HG03045 (cell line): ENCODE measurements around the gene RPRML.
"Not testable (repeated sequence)": the region's sequence is repeated elsewhere in the genome, so short reads cannot be mapped to it uniquely, and the experiment has no call there.

Source experiments
- ATAC-seq: cut with Tn5 transposase; IDR thresholded peaks from one replicate; pipeline ENCODE4 v1.9.1; 2021; ENCODE audit warnings: mild to moderate bottlenecking, moderate library complexity; ENCODE audit not compliant: unreplicated experiment

RPRML gene

DNA sequence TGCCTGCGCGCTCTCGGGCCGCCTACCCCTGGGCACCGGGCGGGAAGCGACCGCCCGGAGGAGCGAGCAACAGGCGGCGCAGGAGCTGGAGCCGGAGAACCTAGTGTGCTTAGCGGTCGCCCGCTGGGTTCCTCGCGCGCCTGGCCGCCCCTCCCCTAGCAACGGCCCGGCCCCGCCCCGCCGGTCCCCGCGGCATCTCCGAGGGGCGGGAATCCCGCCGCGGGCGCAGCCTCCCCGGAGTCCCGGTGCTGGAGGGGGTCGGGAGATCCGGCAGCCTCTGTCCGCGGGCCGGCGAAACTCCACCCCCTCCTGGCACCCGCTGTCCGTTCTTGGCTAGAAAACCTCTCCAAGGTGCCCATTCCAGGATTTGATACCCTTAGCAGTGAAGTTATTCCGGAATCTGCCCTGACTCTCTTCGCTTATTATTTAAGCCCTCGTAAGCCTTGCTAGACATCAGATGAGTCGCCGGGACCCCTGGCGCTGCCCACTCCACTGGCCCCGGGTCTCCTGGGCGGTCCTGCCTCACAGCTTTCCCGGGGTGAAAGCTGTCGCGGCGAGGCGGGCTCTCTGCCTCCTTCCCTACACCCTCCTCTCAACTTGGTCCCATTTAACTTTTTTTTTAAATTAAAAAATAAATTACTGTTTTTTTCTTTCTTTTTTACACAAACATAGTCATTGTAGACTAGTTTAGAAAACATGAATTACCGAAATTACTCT is at the start of gene RPRML:
TSS of gene RPRML (minus strand) at position 107 of the 717 bp plus-strand sequence. CDS start 246 bp downstream, outside the sequence.
- ATAC-seq, result no peak

DNA sequence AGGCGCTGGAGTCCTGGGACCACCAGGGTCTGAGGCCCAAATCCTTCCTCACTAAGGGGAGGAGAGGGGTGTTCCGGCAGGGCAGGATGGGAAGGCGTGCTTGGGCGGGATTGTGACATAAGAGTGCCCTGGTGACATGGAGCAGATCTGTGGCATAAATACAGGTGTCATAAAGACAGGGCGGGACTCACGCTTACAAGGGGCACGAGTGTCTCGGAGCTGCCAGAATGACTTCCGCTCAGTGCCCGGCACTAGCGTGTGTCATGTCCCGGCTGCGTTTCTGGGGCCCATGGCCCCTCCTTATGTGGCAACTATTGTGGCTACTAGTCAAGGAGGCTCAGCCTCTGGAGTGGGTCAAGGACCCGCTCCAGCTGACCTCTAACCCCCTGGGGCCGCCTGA is 37.9 kb upstream of the RPRML start:
- ATAC-seq, result not testable (repeated sequence)

DNA sequence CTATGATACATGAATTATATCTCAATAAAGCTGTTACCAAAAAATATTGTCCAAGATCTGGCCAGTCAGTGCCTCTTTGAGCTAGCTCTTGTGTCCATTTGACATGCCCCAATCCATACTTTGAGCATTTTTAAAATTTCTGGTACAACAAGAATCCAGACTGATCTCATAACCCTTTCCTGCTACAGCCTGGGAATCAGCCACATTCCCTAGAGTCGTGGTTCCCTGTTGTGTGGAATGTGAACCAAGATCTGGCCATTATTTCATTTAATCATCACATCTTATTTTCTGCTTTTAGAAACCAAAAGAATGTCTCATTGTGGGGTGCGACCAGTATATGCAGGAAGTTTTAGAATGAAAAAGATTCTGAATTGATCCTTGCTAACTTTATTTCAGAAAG is 34.3 kb upstream of the RPRML start:
- ATAC-seq, result no peak

DNA sequence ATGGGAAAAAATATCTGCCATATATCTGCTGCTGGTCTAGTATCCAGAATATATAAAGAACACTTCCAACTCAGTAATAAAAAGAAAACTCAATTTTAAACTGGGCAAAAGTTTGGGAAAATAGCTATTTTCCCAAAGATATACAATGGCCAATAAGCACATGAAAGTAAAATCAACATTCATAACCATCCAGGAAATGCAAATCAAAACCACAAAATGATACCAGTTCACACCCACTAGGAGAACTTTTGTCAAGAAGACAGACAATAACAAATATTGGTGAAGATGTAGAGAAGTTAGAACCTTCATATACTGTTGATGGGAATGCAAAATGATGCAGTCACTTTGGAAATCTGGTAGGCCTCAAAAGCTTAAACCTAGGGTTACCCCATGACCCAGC is 33.4 kb upstream of the RPRML start:
- ATAC-seq, result no peak

DNA sequence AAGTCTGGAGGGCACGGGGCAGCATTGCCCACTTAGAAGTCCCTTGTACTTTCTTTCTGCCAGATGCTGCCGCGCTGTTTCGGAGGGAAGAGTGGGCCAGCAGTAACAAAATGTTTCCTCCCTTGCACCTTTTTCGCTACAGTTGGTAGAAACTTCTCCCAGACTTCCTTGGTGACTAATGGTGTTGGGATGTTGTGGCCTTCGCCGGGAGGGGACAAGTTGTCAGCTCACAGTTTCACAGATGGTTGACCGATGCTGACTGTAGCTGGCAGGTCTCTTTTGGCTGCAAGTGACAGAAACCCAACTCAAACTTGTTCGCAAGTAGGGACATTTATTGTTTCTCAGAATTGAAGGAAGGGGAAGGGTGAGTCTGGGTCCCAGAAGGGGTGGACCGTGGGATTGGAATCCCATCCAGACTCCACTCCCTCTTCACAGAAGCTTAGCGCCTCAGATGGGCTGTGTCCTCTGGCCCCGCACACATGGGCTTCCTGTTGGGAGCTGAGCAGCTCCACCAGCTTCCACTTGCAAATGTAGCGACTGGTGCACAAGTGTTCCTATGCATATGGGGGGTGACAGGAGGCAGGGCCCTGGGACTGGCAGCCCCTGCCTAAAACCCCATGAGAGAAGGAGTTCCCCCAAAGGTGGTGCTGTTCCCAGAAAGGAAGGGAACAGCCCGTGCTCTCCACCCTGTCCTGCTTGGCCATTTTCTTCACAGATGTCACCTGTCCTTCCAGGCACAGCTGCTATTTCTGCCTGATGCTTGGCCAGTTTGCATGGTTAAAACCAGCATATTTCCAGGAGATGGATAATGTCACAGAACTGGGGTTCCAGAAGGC is 30.9 kb upstream of the RPRML start:
- ATAC-seq, result no peak

DNA sequence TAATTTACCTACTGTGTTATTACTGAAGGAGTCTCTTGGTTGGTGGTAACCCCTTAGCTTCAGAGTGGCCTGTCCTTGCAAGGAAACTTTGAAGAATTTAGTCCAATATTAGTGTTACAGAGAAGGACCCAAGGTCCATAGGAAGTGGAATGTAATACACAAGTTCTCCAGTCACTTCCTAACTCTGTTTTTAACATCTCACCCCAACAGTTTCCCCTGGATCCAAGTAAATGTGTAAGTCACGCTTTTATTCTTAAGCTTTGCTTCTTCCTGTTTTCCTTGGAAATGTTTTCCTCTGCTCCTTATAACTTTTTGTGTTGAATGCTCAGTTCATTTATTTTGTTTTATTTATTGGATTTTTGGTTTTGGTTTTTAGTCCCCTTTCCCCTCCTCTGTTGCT is 25.9 kb upstream of the RPRML start:
- ATAC-seq, result no peak

DNA sequence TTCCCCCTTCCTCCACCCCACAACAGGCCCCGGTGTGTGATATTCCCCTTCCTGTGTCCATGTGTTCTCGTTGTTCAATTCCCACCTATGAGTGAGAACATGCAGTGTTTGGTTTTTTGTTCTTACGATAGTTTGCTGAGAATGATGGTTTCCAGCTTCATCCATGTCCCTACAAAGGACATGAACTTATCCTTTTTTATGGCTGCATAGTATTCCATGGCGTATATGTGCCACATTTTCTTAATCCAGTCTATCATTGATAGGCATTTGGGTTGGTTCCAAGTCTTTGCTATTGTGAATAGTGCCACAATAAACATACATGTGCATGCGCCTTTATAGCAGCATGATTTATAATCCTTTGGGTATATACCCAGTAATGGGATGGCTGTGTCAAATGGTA is 24.8 kb upstream of the RPRML start:
- not testable (repeated sequence) for ATAC-seq

DNA sequence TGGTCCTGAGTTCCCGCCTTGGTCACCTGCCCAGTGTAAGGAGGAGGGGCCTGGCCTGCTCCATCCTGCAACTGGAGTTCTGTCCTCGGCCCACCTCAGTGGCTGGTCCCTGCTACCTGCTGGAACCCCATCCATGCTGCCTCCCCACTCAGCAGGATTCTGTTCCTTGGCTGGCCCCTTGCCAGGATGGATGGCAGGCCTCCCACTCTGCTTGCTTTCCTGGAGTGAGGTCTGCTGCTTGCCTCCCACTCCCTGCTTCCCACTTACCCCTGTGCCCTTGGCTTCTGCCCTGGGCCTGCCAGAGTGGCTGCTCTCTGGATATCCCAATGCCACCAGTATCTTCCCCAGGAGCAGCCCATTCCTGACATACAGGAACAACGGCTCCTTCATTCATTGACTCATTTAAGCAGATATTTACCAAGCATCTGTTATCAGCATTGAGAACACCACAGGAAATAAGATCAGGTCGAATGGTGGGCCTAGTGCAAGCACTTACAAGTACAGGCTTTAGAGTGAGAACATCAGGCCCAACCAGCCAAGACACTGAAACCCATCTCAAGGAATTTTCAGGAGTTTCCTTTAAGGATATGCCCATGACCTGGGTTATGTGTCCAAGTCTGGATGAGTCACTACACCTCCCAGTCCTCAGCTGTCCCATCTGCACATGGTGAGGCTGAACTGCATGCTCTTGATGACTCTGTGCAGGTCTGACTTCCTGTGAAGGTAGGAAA is 17.0 kb upstream of the RPRML start:
- no peak for ATAC-seq

DNA sequence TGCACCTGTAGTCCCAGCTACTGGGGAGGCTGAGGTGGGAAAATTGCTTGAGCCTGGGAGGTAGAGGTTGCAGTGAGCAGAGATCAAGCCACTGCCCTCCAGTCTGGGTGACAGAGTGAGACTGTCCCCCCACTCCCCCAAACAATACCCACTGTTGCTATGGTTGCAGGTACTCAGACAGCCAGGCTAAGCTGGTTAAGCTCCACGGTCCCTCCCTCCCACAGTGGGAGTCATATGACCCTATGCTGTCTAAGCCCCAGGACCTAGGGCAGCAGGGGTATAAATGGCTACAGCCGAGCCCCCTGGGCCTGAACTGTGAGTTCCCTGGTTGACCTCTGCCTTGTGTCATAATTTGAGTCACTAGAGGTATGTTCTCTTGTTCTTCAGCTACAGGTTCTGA is 15.9 kb upstream of the RPRML start:
- no peak for ATAC-seq

DNA sequence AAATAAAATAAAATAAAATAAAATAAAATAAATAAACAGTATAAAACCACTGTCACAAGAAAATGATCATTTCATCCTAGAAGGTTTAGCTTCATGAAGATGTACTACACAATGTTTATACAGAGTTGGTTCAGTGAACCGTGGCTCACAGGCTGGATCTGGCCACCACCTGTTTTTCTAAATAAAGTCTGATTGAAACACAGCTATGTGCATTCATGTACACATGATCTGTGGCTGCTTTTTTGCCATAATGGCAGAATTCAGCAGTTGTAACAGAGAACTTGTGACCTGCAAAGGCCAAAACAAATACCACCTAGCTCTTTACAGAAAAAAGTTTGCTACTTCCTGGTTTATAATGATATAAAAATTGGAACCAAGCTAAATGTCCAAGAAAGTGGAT is 12.6 kb upstream of the RPRML start:
- ATAC-seq, result no peak

DNA sequence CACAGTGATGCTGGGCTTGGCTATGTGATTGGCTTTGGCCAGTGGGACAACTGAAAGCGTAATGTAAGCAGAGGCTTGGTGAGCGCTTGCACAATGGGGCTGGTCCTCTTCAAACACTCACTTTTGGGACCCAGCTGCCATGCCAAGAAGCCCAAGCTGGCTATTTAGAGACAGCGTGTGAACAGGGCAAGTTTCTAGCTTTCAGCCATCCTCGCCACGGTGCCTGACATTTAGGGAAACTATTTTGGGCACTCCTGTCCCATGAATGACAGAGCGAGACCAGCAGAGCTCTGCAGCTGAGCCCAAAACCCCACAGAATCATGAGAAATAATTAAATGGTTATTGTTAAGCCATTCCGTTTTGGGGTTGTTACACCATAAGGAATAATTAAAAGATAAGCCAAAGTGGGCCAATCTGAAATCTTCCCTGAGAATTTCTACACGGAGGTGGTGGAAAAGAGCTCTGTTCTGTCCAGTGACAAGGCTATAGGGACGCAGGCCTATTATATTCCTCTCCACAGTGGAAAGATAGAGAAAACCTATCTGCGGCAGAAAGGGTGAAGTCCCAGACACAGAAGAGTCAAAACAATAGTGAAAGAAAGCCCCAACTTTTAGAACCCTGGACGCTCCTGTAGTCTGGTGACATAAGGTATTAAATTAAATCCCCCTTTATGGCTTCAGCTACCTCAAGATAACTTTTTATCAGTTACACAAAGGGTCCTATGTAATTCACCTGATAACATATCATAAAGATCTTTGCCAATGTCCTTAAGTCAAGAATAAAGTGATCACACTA is 10.8 kb upstream of the RPRML start:
- no peak for ATAC-seq

DNA sequence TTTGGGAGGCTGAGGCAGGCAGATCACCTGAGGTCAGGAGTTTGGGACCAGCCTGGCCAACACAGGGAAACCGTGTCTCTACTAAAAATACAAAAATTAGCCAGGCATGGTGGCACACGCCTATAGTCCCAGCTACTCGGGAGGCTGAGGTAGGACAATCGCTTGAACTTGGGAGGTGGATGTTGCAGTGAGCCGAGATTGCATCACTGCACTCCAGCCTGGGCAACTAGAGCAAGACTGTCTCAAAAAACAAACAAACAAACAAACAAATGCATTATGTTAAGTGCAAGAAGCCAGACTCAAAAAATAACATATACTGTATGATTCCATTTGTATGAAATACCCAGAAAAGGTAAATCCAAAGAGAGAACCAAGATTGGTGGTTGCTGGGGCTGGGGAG is 8.9 kb upstream of the RPRML start:
- ATAC-seq, result not testable (repeated sequence)

DNA sequence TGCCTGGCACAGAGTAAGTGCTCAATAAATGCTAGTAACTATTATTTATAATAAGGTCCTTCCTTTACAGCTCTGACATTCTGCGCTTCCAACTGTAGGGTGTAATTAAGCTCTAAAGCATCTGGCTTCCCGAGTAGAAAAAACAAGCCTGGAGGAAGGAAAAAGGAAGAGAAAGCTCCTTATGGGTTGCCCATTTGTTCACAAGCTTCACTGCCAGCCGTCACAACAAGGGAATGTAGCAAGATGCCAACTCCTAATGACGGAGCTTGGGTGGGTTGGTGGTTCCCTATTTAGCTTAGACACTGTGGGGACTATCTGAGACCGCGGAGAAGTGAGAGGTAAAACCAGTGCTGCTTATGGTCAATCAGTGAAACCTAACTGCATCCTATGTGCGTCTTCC is 7.3 kb upstream of the RPRML start:
- ATAC-seq, result no peak

DNA sequence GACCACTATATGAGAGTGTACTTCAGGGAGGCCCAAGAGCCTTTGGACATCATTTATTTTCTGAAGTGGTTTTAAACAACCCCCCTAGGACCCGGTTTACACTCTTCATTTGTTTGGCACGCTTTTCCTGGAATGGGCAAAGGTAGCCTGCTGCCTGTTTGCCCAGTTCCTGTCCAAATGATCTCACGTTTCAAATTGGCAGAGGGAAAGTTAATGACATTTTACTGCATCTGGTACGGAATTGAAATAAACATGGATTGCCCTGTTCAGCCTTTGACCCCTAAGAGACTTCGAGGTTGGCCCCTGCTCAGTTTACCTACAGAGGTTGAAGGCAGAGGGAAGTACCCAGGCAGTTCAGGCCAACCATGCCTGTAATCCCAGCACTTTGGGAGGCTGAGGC is 5.8 kb upstream of the RPRML start:
- no peak for ATAC-seq

DNA sequence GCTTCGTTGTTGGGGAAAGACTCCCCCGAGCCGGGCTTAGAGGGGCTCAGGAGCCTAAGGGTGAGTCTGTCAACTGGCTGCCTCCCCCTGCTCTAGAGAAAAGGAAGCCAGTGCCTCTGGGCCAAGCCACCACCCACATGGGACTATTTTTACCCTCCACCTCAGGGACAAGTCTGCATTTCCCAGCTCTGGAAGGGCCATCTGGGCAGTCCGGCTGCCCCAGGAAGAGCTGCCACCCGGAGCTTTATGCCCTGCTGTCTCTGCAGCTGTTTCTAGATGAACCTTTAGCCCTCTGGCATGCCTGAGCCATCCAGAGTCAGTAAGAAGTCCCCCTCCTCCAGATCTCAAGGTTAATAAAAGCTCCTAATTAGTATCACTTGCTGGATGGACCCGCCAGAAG is 5.3 kb upstream of the RPRML start:
- ATAC-seq, result no peak

DNA sequence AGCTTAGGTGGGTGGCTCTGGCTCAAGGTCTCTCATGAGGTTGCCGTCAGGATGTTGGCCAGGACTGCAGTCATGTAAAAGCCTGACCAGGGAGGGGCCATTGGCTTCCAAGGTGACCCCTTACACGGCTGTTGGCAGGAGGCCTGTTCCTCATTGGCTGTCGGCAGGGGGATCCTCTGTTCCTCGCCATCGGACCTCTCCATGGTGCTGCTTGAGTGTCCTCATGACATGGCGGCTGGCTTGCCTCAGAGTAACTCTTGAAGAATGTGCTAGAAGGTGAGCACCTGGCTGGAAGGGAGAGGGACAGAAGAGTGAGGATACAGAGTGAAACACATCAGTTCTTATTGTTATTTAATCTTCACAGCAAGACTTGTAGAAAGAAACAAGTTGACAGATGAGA is 4.7 kb upstream of the RPRML start:
- ATAC-seq, result no peak

DNA sequence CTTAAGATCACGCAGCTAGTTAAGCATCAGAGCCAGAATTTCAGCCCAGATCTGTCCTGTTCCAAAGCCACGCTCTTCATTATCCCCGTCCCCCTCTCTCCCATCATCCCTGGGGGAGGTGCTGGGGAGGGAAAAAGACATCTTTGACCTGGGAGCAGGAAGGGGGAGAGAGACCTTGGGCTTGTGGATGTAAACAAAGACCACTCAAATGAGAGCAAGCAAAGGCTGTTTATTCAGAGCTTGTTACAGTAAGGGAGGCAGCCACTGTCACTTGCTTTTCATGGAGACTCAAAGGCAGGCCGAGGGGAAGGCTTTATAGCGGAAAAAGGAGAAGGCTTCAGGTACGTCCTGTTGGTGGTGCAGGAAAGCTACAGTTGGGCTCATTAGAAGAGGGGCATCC is 3.5 kb upstream of the RPRML start:
- ATAC-seq, result no peak

DNA sequence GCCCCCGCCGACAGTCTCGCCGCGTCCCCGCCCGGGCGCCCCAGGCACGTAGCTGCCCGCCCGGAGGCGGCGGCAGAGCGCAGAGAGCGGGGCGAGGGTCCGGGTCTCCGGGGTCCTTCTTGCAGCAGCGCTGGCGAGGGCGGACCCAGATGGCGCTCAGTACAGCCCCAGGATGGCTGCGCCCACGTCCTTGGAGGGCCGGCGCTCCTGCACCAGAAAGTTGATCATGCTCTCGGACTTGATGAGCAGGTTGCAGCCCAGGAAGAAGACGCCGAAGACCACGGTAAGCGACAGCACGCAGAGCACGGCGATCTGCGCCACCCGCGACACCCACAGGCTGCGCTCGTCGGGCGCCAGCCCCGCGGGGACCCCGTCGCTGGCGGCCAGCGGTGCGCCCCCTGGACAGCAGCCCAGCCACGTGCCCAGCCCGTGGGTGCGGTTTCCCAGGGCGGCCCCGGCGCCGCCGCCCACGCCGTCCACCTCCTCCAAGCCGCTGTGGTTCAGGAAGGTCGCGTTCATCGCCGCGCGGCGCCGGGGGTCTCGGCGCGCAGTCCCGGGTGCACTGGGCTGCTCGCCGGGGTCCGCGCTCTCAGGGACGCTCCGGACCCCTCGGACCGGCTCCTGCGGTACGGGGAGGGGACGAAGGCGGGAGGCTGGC is 435 bp downstream of the RPRML start:
- ATAC-seq, result no peak

DNA sequence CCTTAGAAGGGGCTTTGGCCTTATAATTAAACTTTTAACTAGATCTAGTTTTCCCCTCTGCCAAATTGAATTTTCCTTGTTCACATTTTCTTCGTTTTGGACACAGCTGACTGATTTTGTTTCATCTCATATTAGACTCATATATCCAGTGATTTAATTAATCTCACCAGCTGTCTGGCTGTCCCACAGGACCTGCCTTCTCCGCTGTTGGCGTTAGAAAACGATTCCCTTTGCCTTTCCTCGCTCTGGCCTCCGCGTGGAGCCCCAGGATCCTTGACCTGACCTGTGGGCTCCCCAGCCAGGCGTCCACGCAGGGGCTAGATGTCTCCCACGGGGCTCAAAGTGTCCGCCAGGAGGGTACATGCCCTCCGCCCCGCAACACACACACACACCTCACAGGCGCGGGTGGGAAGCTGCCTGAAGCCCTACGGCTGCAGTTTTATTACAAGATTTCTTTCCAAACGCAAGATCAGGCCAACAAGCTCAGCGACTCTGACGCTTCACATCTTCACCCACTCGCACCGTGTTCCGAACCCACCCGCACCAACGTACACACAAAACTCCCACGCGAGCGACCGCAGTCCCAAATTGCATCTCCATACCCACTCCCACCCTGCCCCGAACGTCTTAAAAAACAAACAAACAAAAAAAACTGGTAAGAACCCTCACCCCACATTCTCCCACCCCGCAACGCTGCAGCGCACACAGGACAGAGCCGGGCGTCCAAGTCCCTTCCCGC is 1.1 kb downstream of the RPRML start:
- ATAC-seq, result no peak

DNA sequence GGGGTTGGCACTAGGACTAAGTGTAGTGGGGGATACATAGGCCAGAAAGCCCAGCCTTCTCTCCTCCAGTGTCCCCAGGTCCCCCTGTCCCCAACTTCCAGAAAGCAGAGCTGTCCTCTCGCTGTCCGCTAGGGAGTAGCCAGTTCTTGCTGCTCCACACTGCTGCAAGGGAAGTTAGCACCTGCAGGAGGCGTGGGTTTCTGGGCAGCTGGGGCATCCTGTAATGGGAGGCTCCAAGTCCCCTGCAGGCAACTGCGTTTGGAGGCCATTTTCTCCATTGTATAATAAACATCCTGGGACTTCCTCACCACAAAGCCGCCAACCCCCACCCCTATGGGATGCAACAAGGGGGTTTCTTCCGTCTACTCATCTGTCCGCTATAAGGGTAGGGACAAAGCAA is 1.7 kb downstream of the RPRML start:
- no peak for ATAC-seq
